IPS-NIHi11 (cell line): ENCODE results near the gene CARD10.

Experiments used
- DNase-seq: peaks from one replicate; pipeline ENCODE4 v3.0.0; 2012; ENCODE audit warnings: mixed read lengths, low spot score

CARD10 gene

GRCh38 chr22:37525746-37526350 lies 6.6 kb upstream of the CARD10 start:
- no peak for DNase-seq

DNA sequence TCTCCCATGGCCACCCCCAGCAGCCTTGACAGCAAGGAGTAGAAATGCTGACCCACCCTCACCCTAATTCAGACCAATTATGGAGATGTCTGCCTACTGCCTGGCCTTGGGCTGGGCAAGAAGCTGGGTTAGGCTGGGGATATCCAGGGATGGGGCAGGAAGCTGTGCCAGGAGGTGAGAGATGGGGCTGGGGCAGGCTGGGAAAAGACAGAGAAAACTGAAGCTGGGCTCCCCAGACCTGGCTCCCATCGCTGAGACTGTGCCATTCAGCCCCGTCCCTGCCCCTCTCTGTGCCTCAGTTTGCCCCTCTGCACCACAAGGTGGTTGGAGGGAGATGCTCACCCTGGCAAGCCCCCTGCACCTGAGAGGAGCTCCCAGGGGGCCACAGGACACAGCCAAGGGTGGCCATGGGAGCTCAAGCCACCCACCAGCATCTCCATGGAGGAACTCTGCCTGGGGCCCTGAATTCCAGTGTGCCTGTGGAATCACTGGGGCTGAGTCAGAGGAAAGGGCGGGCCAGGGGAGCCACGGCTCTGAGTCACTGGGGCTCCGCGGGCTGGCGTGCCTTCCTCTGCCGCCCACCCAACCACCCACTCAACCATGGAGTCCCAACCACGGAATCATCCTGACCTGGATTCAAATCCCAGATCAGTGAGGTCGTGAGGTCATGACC lies 6.0 kb upstream of the CARD10 start:
- DNase-seq: no peak

- DNase-seq: no peak
These were observed 3.3 kb upstream of the CARD10 start for GRCh38 chr22:37522482-37522881.

DNA sequence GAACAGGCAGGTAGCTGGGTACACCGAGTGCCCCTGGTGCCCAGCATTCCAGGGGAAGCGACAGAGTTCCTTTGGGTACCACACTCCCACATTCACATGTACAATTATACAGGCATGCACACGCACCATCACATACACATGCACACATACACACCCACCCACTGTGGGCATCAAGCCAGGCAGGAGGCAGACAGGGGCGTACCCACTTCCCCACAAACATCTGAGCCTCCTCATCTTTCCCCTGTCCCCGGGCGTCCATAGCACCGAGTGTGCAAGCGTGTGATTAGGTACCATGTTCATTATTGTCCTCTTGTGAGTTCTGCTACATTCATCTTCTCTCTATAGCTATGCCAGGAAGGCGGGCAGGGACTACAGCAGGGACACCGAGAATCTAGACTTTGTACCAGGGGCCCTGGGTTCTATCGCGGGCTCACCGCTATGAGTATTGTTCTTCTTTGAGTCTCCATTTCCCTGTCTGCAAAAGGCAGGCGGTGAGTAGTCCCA lies 2.1 kb upstream of the CARD10 start:
- no peak for DNase-seq

DNA sequence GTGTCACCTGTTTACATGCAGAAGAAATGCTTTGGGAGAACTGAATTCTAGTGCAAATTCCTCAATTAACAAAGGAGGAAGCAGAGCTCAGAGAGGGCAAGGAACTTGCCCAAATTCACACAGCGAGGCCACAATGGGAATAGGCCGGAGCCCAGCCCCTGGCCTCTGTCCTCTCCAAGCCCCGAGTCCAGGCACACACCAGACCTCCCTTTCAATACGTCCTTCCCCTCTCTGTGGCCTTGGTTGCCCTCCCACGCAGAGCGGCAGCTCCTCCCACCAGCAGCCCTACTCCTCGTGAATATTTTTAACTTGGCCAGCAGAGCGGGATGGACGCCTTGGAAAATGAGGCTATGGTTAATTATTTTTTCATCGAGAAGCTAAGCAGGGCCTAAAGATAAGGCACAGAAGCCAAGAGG lies 1.6 kb upstream of the CARD10 start:
- no peak for DNase-seq

- DNase-seq: peak; percentile 72
These were observed 527 bp downstream of the CARD10 start for GRCh38 chr22:37518509-37519267.

GRCh38 chr22:37517826-37518450 lies 1.3 kb downstream of the CARD10 start:
- DNase-seq: no peak

DNA sequence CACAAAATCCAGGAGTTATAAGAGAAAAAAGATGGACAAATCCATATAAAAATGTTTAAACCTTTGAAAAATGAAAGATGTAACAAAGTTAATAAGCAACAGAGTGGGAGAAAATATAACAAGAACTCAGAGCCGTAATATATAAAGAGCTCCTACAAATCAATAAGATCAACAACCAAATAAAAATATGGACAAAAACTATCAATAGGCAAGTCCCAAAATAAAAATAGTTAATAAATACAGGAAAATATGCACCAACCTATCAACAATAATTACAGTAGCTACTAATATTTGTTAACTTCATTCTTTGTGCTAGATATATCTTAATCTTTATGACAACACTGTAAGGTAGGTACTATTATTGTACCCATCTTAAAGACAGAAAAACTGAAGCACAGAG lies 2.8 kb downstream of the CARD10 start:
- DNase-seq: no peak

- no peak for DNase-seq
These were observed 3.3 kb downstream of the CARD10 start for GRCh38 chr22:37515901-37516300.

GRCh38 chr22:37514526-37515051 lies 4.6 kb downstream of the CARD10 start:
- no peak for DNase-seq

- DNase-seq: no peak
These were observed 7.7 kb downstream of the CARD10 start for GRCh38 chr22:37511395-37512104.

- DNase-seq: no peak
These were observed 9.1 kb downstream of the CARD10 start for GRCh38 chr22:37510091-37510490.

- DNase-seq: no peak
These were observed 10.0 kb downstream of the CARD10 start for GRCh38 chr22:37509059-37509860.

GRCh38 chr22:37508431-37508992 lies 10.7 kb downstream of the CARD10 start:
- DNase-seq: no peak

- DNase-seq: no peak
These were observed 11.5 kb downstream of the CARD10 start for GRCh38 chr22:37507731-37508130.

GRCh38 chr22:37505989-37506388 lies 13.2 kb downstream of the CARD10 start:
- no peak for DNase-seq

DNA sequence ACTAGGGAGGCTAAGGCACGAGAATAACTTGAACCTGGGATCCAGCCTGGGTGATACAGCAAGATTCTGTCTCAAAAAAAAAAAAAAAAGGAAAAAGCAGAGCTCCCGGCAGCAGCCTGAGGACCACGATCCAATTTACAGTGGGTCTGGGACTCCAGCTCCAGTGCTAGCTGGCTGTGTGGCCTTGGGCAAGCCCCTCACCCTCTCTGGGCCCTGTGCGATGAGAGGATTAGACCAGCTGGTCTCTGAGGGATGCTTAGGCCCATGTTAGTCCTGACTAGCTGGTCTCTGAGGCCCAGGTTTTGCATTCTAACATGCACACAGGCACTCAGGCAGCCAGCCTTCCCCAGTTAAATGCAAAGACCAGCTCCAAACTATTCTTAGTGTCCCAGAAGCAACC lies 13.7 kb downstream of the CARD10 start:
- no peak for DNase-seq

DNA sequence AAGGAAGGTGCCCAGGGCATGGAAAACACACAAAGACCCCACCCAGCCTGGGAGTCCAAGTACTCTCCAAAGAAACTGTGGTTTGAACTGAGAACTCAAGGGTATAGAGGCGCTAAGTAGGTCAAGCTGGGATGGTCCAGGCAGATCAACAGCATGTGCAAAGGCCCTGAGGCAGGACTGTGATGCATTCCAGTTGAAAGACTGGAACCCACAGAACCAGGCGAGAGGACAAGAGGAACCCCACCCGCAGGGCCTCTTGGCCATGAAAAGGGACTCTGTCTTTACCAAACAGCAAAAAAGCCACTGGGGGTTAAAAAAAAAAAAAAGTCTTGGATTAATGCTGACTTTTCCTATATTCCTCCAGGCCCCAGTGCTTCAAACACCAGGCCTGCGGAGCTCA lies 14.3 kb downstream of the CARD10 start:
- DNase-seq: no peak

GRCh38 chr22:37503850-37504249 lies 15.4 kb downstream of the CARD10 start:
- DNase-seq: no peak

DNA sequence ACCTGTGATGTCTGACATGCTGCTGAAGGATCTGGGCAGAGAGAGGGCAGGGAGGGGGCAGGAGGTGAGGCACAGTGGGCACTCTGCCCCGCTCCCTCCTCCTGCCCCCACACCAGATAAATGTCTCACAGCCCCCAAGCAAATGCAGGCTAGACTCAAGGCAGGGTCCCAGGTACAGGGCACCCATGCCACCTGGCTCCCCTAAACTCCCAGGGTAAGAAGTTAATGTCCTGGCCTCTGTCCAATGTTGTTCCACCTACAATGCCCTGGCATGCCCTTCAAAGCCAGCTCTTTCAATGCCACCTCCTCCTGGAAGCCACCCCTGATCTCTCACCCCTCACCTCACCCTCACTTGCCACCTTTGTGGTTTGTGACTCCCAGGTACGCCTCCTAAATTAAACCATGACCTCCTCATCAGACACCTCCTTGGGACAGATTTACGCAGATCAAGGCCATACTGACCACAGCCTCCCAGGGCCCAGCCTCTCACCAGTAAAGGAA lies 16.0 kb downstream of the CARD10 start:
- DNase-seq: no peak
